Loucy (cell line): Measurements from ENCODE around the gene ARMC12.
"Not testable (repeated sequence)": the region's sequence is repeated elsewhere in the genome, so short reads cannot be mapped to it uniquely, and the experiment has no call there.

Experiments used
- H2AFZ ChIP-seq: fragments of 200-600 bp; sonication (generic); 2 replicates; pipeline ENCODE4 v1.6.0; 2016; ENCODE audit warnings: antibody characterized with exemption, mild to moderate bottlenecking, low read length, moderate library complexity
- H3F3A ChIP-seq: fragments of 200-600 bp; 2 replicates; pipeline ENCODE4 v1.6.0; 2016; ENCODE audit warnings: antibody characterized with exemption, low read depth, mild to moderate bottlenecking
- H3K27me3 ChIP-seq: fragments of 200-600 bp; sonication (generic); 2 replicates; pipeline ENCODE4 v1.6.1; 2014; ENCODE audit warnings: low read length, mild to moderate bottlenecking; ENCODE audit not compliant: insufficient read depth, poor library complexity, severe bottlenecking
- H3K36me3 ChIP-seq: fragments of 200-600 bp; sonication (generic); 2 replicates; pipeline ENCODE4 v1.6.1; 2016; ENCODE audit warnings: low read length; ENCODE audit not compliant: insufficient read depth
- H3K4me1 ChIP-seq: fragments of 200-600 bp; sonication (generic); 2 replicates; pipeline ENCODE4 v1.5.1; 2014; ENCODE audit warnings: low read length, mild to moderate bottlenecking; ENCODE audit not compliant: insufficient read depth, poor library complexity, severe bottlenecking
- H3K4me2 ChIP-seq: fragments of 200-600 bp; sonication (generic); 2 replicates; pipeline ENCODE4 v1.6.0; 2014; ENCODE audit warnings: antibody characterized with exemption, low read length, low read depth, mild to moderate bottlenecking; ENCODE audit not compliant: poor library complexity, severe bottlenecking
- H3K4me3 ChIP-seq: fragments of 200-600 bp; sonication (generic); 2 replicates; pipeline ENCODE4 v1.5.1; 2014; ENCODE audit warnings: low read length, mild to moderate bottlenecking, mixed read lengths; ENCODE audit not compliant: poor library complexity, severe bottlenecking
- H3K79me2 ChIP-seq: fragments of 200-600 bp; sonication (generic); 2 replicates; pipeline ENCODE4 v1.6.1; 2014; ENCODE audit warnings: low read length; ENCODE audit not compliant: insufficient read depth
- H3K9ac ChIP-seq: fragments of 200-600 bp; sonication (generic); 2 replicates; pipeline ENCODE4 v1.6.0; 2014; ENCODE audit warnings: mild to moderate bottlenecking, low read depth, low read length, moderate library complexity; ENCODE audit not compliant: poor library complexity, severe bottlenecking
- H3K9me2 ChIP-seq: fragments of 200-600 bp; sonication (generic); replicated peaks from 2 replicates; pipeline ENCODE4 v1.6.1; 2016; ENCODE audit warnings: low read depth, low read length, mixed read lengths
- H3K9me3 ChIP-seq: fragments of 200-600 bp; sonication (generic); 2 replicates; pipeline ENCODE4 v1.6.1; 2014; ENCODE audit warnings: mild to moderate bottlenecking, antibody characterized with exemption, low read length, low read depth; ENCODE audit not compliant: insufficient read depth
- H4K20me1 ChIP-seq: fragments of 200-600 bp; sonication (generic); 2 replicates; pipeline ENCODE4 v1.6.0; 2014; ENCODE audit warnings: antibody characterized with exemption, low read length, mild to moderate bottlenecking; ENCODE audit not compliant: insufficient read depth, poor library complexity, severe bottlenecking
- CTCF ChIP-seq: fragments of 200-600 bp; sonication (generic); conservative IDR thresholded peaks from 2 replicates; pipeline ENCODE4 v1.5.1; 2014; ENCODE audit warnings: mild to moderate bottlenecking, antibody characterized with exemption, low read length
- EZH2phosphoT487 ChIP-seq: fragments of 200-600 bp; IDR thresholded peaks from 2 replicates; pipeline ENCODE4 v1.6.1; 2018; ENCODE audit warnings: antibody characterized with exemption, mild to moderate bottlenecking, moderate library complexity, borderline replicate concordance

Gene ARMC12

GRCh38 chr6:35736982-35737412, at the start of gene ARMC12:
ARMC12 (plus strand) TSS chr6:35737032; CDS start chr6:35737109, 77 bp downstream.
- H3K4me1 ChIP-seq, result peaks cover 28% of the 10 kb centered on the region
- TF ChIP-seq EZH2phosphoT487 (no peak), CTCF (no peak)
- peak within 1 kb of the TSS; percentile 69 for H2AFZ ChIP-seq
- H3K79me2 ChIP-seq, result 0 out of 2 replicates have a peak, but pooled peaks cover 4% of the 10 kb centered on the region
- no peaks in the 10 kb centered on the region for H3F3A ChIP-seq
- H3K4me2 ChIP-seq, result peak within 1 kb of the TSS; percentile 8
- peak within 1 kb of the TSS; percentile 2 for H3K9ac ChIP-seq
- no peaks in the 10 kb centered on the region for H3K27me3 ChIP-seq
- no peaks in the 10 kb centered on the region for H4K20me1 ChIP-seq
- H3K9me2 ChIP-seq, result no peaks in the 10 kb centered on the region
- H3K36me3 ChIP-seq, result no peaks in the 10 kb centered on the region
- no peak within 1 kb of the TSS for H3K4me3 ChIP-seq
- H3K9me3 ChIP-seq, result no peaks in the 10 kb centered on the region

- Histone ChIP-seq H3K9me2 (no peaks in the 10 kb centered on the region), H3K4me2 (peak overlapping the region; percentile 84), H3K79me2 (peaks cover 57% of the 10 kb centered on the region), H4K20me1 (peaks cover 42% of the 10 kb centered on the region), H3K9me3 (no peaks in the 10 kb centered on the region), H3K4me3 (peak overlapping the region; percentile 77), H3K36me3 (peaks cover 4% of the 10 kb centered on the region; the same call in 1 of the 2 replicates), H3K27me3 (no peaks in the 10 kb centered on the region), H3K4me1 (peaks cover 25% of the 10 kb centered on the region), H3K9ac (peak overlapping the region; percentile 77), H2AFZ (no peak overlapping the region; the same call in 1 of the 2 replicates), H3F3A (no peaks in the 10 kb centered on the region)
- no peak for TF ChIP-seq CTCF
- TF ChIP-seq EZH2phosphoT487, result no peak
These were observed 48.9 kb upstream of the ARMC12 start for GRCh38 chr6:35687658-35688604.

- Histone ChIP-seq H3K27me3 (no peaks in the 10 kb centered on the region), H3K9me3 (no peaks in the 10 kb centered on the region), H2AFZ (peak within 1 kb of the TSS; percentile 47; the same call in 1 of the 2 replicates), H3F3A (no peaks in the 10 kb centered on the region), H3K9ac (peak within 1 kb of the TSS; percentile 77), H3K4me1 (peaks cover 21% of the 10 kb centered on the region), H3K9me2 (no peaks in the 10 kb centered on the region), H3K36me3 (peaks cover 4% of the 10 kb centered on the region; the same call in 1 of the 2 replicates), H4K20me1 (peaks cover 37% of the 10 kb centered on the region), H3K4me3 (peak within 1 kb of the TSS; percentile 77), H3K4me2 (peak within 1 kb of the TSS; percentile 84), H3K79me2 (peaks cover 49% of the 10 kb centered on the region)
- no peak for TF ChIP-seq EZH2phosphoT487
- no peak for TF ChIP-seq CTCF
These were observed 48.1 kb upstream of the ARMC12 start, which contains the start of gene FKBP5 for GRCh38 chr6:35688605-35689322. FKBP5 (minus strand) TSS chr6:35688915; CDS start chr6:35642824, 46,091 bp downstream.

GRCh38 chr6:35690006-35690405, 46.8 kb upstream of the ARMC12 start:
- not testable (repeated sequence) for H3F3A ChIP-seq, H3K4me3 ChIP-seq, H3K27me3 ChIP-seq, H3K9ac ChIP-seq, H3K9me3 ChIP-seq, H3K36me3 ChIP-seq, H3K9me2 ChIP-seq, H2AFZ ChIP-seq, H3K4me2 ChIP-seq
- Histone ChIP-seq H3K79me2 (peaks cover 36% of the 10 kb centered on the region), H3K4me1 (peaks cover 20% of the 10 kb centered on the region), H4K20me1 (peaks cover 28% of the 10 kb centered on the region)
